Measurements from ENCODE around the gene GNAS.

DNA sequence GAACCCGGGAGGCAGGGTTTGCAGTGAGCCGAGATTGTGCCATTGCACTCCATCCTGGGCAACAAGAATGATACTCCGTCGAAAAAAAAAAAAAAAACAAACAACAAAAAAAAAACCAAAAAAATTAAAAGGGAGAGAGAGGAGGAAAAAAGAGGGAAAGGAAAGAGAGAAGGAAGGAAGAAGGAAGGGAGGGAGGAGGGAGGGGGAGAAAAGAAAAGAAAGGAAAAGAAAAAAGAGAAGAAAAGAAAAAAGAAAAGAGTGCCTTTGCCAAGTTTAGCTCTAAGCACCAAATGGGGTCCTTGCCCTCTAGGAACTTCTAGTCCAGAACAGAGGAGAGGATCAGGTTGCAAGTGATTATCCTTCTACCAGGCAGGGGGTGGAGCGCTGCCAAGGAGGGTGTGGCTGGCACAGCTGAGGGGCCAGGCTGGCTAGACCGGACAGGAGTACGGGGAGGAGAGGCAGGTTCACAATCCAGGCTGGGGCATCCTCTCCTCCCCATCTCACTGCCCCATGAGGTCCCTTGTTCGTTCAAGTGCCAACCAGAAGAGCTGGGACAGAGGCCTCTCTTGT lies 19.1 kb downstream of the GNAS start:
- TF ChIP-seq, protein P1, sequence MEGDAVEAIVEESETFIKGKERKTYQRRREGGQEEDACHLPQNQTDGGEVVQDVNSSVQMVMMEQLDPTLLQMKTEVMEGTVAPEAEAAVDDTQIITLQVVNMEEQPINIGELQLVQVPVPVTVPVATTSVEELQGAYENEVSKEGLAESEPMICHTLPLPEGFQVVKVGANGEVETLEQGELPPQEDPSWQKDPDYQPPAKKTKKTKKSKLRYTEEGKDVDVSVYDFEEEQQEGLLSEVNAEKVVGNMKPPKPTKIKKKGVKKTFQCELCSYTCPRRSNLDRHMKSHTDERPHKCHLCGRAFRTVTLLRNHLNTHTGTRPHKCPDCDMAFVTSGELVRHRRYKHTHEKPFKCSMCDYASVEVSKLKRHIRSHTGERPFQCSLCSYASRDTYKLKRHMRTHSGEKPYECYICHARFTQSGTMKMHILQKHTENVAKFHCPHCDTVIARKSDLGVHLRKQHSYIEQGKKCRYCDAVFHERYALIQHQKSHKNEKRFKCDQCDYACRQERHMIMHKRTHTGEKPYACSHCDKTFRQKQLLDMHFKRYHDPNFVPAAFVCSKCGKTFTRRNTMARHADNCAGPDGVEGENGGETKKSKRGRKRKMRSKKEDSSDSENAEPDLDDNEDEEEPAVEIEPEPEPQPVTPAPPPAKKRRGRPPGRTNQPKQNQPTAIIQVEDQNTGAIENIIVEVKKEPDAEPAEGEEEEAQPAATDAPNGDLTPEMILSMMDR (IDR thresholded peaks at IDR 0.05) = no peak
- TF ChIP-seq POLR2AphosphoS5 (IDR thresholded peaks at IDR 0.05; ENCODE audit: insufficient read depth in 1 of 2, low read depth in 1 of 2) = no peak

Measured in vagina (tissue), 2 donors.